SK-N-MC (cell line): ENCODE data around the gene LHFPL3.

Source experiments
- EZH2 ChIP-seq: fragments of 200-600 bp; sonication (generic); IDR thresholded peaks from one replicate; pipeline ENCODE4 v1.6.1; 2017; ENCODE audit warnings: antibody characterized with exemption
- FOXP2 ChIP-seq: optimal IDR thresholded peaks from 2 replicates; pipeline ENCODE3; 2011; ENCODE audit warnings: mild to moderate bottlenecking, moderate library complexity; ENCODE audit not compliant: insufficient read depth; ENCODE audit errors: extremely low read length, control extremely low read depth
- POLR2AphosphoS5 ChIP-seq: IDR thresholded peaks from 2 replicates; pipeline ENCODE4 v1.6.1; 2012; ENCODE audit warnings: mild to moderate bottlenecking, low read depth, low read length, borderline replicate concordance

DNA sequence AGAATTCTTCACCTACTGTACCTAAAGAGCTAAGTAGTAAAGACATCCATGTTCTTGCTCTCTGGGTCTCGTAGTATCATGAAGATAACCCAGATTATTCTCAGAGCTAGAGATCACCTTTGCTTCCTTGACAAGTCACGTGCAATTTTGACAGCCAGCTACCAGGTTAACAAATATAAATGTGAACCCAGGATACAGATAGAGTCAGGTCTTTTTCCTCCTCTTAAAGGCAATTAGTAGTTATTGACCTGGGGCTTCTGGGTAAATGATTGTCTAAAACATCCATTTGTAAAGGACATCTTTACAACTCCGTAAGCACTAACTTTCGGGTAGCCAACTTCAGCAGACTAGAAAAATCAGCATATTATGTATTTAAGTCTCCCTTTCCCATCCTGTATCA, 28.8 kb downstream of the LHFPL3 start:
- TF ChIP-seq EZH2 (no peak), POLR2AphosphoS5 (no peak), FOXP2 (no peak)
